C4-2B (cell line): ENCODE measurements around the gene TMOD1.

Experiments used
- CTCF ChIP-seq: fragments of 450-650 bp; conservative IDR thresholded peaks from 2 replicates; pipeline ENCODE4 v1.5.1; 2017; ENCODE audit warnings: mild to moderate bottlenecking
- ZFX ChIP-seq: fragments of 450-650 bp; IDR thresholded peaks from 2 replicates; pipeline ENCODE4 v1.6.1; 2017

GRCh38 chr9:97577051-97577450 lies 75.6 kb downstream of the TMOD1 start:
- no peak for TF ChIP-seq CTCF
- TF ChIP-seq ZFX = no peak
